Ascending aorta (tissue), 2 donors: ENCODE data around the gene ASAP3. TPM values are rescaled to one million over a fixed set of nuclear protein-coding genes. Genes with fewer than 3 reads are reported as not detected.
"Not testable (repeated sequence)": the region's sequence is repeated elsewhere in the genome, so short reads cannot be mapped to it uniquely, and the experiment has no call there.

Source experiments
- DNase-seq, 2 donors: peaks; one replicate each; pipeline ENCODE4 v3.0.0-alpha.2; 2019; ENCODE audit warnings: low spot score in 2 of 2
- H3K27ac ChIP-seq, 2 donors: fragments of 200-600 bp; sonication (generic); one replicate each; pipeline ENCODE4 v1.5.1; 2016 to 2017; ENCODE audit warnings: mild to moderate bottlenecking in 1 of 2
- H3K27me3 ChIP-seq: fragments of 200-600 bp; sonication (generic); one replicate; pipeline ENCODE4 v1.5.1; 2017
- H3K36me3 ChIP-seq, 2 donors: fragments of 200-600 bp; sonication (generic); one replicate each; pipeline ENCODE4 v1.5.1; 2016
- H3K4me1 ChIP-seq, 2 donors: fragments of 200-600 bp; sonication (generic); one replicate each; pipeline ENCODE4 v1.5.1; 2016 to 2017; ENCODE audit warnings: mild to moderate bottlenecking in 1 of 2
- H3K4me3 ChIP-seq, 2 donors: fragments of 200-600 bp; sonication (generic); one replicate each; pipeline ENCODE4 v1.5.1; 2016 to 2017; ENCODE audit warnings: mild to moderate bottlenecking in 1 of 2
- H3K9me3 ChIP-seq, 2 donors: fragments of 200-600 bp; sonication (generic); one replicate each; pipeline ENCODE4 v1.5.1; 2016
- CTCF ChIP-seq, 3 experiments: fragments of 200-600 bp in 2 of 3; fragments of 450-650 bp in 1 of 3; sonication (generic) in 2 of 3; IDR thresholded peaks; one replicate each; pipeline ENCODE4 v1.5.1; 2016 to 2019; ENCODE audit warnings: antibody characterized with exemption in 3 of 3, mild to moderate bottlenecking in 1 of 3, moderate library complexity in 1 of 3
- intact Hi-C: fragments of 100-400 bp; cut with DNase I; formaldehyde crosslinking; loops from one replicate; pipeline ENCODE4 v1.15.1; 2023
- total RNA-seq: library from RNA; depleted of rRNA; stranded (reverse); fragments of >200 nt; gene quantifications from one replicate; pipeline ENCODE4 v1.1.0, GENCODE V29; 2016

Gene ASAP3
- total RNA-seq, 1 donor from 2014 or later = 125 TPM

DNA sequence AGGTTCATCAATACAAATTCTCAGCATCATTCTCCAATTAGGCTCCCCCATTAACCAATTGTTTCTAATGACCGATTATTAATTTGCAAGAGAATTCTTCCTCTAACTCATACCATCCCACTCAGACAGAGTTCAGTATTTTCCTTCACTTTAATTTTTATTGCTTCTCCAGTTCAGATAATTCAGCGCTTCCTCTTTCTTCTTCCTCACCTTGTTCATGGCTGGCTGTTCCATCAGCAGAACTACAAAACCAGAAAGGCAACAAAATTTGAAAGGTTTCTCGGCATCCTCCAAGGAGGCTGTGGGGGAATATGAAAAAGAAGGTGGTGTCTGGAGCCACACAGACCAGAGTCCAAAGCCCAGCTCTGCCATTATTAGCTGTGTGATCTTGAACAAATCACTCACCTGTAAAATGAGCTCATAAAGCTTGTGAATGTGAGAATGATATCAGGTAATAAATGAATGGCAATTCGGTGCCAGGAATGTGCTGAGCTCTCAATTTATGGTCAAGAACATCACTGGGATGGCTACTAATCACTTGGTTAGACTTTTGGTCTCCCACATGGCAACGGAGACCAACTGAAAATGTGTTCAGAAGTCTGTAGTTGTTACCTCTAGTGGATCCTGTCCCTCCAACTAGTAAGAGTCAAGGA, 102.6 kb downstream of the ASAP3 start:
- Histone ChIP-seq H3K4me1 (peaks cover 3 to 16% of the 10 kb centered on the region in 2 donors), H3K27ac (no peak overlapping the region), H3K27me3 (no peaks in the 10 kb centered on the region), H3K36me3 (peaks cover 16 to 28% of the 10 kb centered on the region in 2 donors), H3K9me3 (no peaks in the 10 kb centered on the region), H3K4me3 (no peak overlapping the region)
- intact Hi-C loops = no loop called here
- TF ChIP-seq CTCF (IDR thresholded peaks at IDR 0.05) = no peak
- no peak for DNase-seq

DNA sequence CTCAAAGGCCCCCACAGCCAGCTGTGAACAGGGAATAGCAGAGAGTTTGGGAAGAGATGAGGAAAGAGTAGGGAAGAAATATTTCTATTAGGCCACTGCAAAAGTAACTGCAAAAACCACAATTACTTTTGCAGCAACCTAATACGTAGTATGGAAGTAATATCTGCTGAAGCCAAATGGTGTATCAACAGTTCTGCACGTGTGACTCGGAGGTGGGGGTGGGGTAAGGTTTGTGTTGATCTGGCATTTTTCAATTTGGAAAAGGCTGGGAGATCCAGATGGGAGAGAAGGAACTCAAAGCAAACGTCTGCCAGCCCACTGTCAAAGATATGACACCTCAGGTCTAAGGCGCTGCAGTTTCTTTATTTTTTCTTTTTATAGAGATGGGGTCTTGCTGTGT, 103.3 kb downstream of the ASAP3 start:
- no peaks in the 10 kb centered on the region for H3K27me3 ChIP-seq
- no peak for DNase-seq
- H3K4me3 ChIP-seq = no peak overlapping the region
- H3K36me3 ChIP-seq = peaks cover 13 to 23% of the 10 kb centered on the region in 2 donors
- H3K4me1 ChIP-seq = peaks cover 3 to 18% of the 10 kb centered on the region in 2 donors
- H3K27ac ChIP-seq = no peak overlapping the region
- H3K9me3 ChIP-seq = no peaks in the 10 kb centered on the region
- intact Hi-C loops = no loop called here
- no peak for TF ChIP-seq CTCF (IDR thresholded peaks at IDR 0.05)

DNA sequence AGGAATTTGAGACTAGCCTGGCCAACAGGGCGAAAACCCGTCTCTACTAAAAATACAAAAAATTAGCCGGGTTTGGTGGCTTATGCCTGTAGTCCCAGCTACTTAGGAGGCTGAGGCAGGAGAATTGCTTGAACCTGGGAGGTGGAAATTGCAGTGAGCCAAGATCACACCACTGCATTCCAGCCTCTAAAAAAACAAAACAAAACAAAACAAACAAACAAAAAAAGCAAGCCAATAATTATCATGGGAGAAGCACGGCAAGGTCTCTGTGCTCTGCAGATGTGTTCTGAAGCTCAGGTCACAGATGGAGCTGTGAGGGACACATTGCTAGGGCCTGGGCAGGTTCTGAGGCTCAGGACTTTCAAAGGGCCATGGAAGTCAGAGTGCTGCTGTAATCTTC, 103.7 kb downstream of the ASAP3 start:
- H3K27ac ChIP-seq, intact Hi-C loops: not testable (repeated sequence)

More for the DNA sequence above, 103.7 kb downstream of the ASAP3 start:
- H3K36me3 ChIP-seq = peaks cover 13 to 18% of the 10 kb centered on the region in 2 donors
- peaks cover 3 to 18% of the 10 kb centered on the region in 2 donors for H3K4me1 ChIP-seq
- H3K4me3 ChIP-seq, DNase-seq, H3K9me3 ChIP-seq, H3K27me3 ChIP-seq: not testable (repeated sequence)

Other genes starting within 250 kb of the ASAP3 start
- 21.5 TPM for gene HNRNPR, start 139.9 kb downstream of the ASAP3 start, total RNA-seq
- gene ZNF436, start 114.3 kb downstream of the ASAP3 start, total RNA-seq = 3.1 TPM
- 11.3 TPM for gene TCEA3, start 59.4 kb downstream of the ASAP3 start, total RNA-seq
- gene E2F2, start 47.1 kb upstream of the ASAP3 start, total RNA-seq = not detected
- gene ID3, start 75.3 kb upstream of the ASAP3 start, total RNA-seq = 1,094 TPM
- gene RPL11, start 207.6 kb upstream of the ASAP3 start, total RNA-seq = 462 TPM